Measurements from ENCODE around the gene APOL3.
"Not testable (repeated sequence)": the region's sequence is repeated elsewhere in the genome, so short reads cannot be mapped to it uniquely, and the experiment has no call there.

APOL3 gene

DNA sequence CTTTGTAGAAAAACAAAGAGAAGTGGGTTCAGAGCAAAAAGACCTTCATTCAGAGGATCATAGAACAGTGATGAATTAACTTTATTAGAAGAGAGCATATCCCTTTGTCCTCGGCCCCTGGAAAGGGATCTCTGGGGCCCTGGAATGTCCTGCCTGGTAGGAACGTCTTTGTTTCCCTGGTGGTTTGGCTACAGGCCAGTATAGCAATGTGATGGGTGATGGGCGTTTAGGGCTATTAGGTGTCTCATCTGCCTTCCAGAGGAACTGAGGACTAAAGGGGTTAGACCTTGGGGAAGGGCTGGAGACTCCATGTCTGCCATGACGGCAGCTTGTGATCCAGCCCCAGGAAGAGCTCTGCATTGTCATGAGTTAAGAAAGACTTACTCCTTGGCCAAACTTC lies 32.0 kb upstream of the APOL3 start:
- DNase-seq = no peak

DNA sequence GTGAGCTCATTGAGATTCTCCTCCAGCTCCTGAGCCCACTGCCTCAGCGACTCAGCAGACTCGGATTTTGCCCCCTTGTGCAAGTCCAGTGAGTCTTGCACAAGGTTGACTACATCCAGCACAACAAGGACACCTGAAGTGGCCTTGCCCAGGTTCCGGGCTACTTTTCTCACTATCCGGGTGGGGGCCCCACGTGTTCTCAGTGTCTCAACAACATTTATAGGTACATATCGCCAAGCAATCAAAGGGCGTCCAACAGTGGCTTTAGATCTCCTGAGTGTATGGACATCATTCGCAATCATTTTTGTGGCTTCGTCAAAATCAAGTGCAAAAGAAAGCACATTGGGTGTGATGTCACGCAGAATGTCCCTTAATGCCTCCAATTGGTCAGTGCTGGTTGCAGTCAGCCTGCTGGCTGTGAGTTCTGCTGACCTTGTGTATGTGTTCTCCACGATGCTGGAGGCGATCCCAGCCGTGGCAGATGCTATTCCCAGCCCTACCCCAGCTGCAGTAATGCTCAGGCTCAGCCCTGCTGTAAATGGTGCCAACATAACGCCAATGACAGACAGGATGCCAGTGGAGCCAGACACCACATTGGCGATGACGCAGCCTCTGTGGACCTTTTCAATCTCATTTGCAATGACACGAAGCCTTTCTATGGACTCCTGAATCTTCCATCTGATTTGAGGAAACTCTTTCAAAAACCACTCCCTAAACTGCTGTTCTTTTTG lies 30.7 kb upstream of the APOL3 start:
- no peak for DNase-seq

DNA sequence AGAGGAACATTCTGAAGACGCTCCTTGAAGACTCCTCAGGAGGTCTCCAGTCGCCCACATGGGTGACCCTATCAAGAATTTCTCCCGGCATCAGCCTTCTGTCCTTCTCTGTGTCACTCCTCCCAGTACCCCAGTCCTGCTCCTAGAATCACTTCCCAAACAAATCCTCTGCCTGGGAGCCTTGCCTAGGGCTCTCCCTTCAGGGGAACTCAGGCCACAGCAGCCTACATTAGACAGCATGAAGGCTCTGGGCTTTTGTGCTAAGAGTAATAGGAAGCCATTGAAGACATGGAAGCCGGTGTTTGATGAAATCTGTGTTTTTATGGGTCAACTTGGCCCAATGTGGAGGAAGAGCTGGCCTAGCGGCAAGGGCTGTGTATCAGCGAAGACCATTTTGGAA lies 27.3 kb upstream of the APOL3 start:
- DNase-seq = not testable (repeated sequence)

DNA sequence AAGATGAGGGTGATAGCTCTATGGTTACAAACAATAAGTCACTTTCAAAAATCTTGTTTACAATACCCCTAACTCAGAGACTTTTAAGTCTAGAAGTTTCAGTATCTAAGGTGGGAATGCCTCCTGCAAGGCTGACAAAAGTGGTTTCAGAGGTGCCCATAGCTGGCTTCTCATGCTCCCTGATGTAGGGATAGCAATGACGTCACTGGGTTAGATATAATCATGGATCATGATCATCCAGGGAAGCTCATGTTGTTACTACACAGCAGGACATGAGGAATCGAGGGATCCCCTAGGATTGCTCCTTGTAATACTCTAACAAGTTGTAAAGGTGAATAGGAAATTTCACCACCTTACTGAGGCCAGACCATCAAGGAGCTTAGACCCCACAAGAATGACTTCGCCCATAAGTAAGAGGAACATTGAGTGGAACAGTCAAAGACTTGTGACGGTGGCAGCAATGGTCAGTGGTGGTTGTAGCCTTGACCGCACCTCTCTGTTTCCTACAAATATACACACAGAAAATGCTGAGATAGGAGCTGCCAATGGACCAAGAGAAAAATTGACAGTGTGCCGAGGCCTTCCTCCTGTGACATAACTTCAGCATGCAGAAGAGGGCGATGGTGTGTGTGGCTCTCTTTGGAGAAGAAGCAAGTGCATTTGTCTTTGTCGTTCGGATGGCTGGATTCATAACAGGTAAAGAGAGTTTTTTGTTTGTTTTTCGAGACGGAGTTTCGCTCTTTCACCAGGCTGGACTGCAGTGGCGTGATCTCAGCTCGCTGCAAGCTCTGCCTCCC lies 25.5 kb upstream of the APOL3 start:
- DNase-seq = no peak

DNA sequence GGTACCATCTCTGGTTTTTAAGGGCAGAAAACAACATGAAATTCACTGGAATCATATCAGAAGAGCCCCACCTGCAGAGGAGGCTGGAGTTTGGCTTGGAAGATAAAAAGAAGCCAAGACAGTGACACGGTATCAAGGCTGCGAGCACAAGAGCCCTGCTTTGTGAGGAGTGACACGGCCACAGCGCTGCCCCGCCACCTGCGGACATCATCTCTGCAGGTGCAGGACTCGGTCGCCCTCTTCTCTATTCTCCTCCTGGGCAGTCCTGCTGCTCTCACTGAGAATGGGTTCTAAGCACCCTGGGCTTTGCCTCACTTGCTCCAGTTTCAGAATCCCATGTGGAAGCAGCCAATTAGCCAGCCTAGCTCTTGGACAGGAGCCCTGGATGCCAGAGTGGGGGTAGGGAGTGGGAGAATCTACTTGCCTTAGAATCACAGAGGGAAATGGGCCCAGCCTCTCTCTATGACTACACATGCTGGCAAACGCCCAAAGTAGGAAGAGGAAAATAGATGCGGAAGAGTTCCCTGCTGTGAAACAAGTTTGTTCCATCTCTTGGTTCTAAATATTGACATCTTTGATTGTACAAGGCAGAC lies 24.0 kb upstream of the APOL3 start:
- DNase-seq = no peak

DNA sequence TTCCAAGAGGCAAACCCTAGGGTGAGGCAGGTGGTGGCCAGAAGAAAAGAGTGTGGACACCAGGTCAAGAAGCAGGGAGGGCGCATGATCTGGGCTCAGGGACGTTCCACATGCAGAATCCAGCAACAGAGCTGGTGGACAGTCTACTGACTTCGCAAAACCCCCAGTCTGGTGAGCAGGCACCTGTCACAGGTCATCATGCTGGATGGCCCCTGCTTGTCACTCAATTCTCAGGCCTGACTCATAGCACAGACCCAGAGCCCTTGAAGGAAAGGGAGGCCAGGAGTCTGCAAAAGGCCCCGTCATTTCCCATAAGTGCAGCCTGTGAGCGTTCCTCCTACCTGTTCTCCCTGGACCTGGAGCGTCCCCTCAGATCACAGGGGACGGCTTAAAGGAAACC lies 22.9 kb upstream of the APOL3 start:
- DNase-seq = no peak

DNA sequence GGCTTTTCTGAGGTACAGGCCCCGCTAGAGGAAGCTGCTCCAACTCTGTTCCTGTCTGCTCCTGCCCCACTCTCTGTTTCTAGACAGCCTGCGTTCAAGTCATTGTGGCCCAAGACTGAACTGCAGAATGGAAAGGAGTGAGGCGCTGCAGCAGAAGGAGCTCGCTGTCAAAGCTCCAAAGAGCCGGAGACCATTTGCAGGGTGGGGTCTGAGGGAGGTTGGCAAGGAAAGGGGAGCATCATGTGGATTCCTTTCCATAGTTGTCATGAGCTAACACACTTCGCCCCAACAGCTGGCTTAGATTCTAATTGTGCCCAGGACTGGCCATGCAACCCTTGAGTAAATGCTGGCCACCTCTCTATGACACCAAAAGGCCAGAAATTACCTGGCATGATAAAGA lies 22.3 kb upstream of the APOL3 start:
- no peak for DNase-seq

DNA sequence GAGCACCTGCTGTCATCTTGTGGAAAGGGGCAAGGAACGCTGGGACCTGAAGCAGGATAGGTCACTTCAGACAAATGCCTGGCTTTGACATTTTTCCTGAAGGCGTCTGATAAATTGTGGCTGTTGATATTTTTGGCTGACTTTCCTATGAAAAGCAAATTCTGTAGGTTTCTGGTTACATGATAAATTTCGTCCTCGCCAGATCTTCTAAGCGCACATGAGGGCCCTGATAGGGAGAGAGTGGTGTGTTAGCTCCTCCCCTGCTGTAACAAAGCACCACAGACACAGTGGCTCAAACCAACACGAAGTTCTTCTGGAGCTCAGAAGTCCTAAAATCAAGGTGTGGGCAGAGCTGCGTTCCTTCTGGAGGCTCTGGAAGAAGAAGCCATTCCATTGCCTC lies 21.5 kb upstream of the APOL3 start:
- no peak for DNase-seq

DNA sequence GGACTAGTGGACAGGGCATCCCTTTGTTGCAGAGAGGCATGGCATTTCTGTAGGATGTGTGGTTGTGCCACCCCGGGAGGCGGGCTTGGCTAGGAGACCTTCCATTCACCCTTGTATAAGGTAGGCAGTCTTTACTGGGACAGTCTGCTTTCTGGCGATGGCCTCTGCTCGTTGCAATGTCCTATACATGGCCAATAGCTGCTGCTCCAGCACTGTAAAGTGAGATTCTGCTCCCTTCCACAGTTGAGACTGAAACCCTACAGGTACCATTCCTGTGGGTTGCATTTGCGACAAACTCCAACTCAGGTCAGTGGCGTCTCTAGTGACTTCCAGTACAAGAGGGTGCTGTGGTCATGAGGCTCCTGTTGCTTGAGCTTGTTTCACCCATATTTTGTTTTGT lies 20.4 kb upstream of the APOL3 start:
- no peak for DNase-seq

DNA sequence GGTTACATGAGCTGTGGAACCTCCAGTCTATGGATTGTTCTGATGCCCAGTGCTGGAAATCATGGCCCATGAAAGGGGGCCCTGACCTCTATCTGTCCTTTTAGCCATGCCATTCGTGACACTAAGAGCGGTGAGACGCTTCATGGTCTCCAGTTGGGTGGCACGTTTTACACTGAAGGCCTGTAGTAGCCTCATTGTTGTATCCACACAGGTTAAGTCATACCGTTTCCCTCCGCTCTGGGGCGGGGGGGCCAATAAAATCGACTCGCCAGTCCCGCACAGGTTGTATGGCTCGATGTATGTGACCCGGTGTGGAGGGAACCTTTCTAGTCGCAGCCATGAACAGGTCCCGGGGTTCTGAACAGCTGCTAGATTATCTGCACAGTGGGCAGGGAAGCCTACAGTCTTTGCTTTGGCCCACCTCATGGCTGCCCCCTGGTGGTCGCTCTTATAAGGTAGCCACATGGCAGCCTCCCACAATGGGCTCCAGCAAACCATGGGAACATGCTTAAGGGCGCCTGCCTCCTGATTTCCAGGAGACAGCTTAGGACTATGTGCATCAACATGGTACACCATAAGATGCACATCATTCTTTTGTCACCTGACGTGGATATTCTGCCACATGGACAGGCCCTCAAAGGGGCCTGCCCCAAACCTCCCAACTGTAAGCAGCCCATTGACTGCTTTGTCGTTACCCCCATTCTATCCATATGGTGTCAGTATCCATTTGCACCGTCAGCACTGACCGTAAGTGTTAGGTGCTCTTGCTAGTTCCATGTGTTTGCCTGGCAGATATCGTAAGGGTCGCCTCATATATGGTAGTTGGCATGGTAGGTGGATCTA lies 19.7 kb upstream of the APOL3 start:
- peak; percentile 80 for DNase-seq

DNA sequence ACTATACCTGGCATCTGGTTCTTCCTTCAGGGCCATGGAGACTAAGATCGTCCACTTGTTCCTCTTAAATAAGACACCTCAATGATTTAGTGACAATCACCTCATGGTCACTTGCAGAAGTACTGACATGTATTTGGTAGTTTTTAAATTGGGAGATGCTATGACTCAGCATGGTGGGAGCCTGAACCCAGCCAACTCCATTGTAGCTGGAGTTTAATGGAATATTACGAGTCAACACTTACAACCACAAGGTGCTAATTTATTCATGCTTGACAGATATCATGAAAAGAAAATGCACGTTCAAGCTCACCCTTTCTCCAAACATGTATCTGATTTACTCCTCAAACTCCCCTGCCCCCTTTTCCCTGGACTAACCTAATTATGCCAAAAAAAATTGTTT lies 16.6 kb upstream of the APOL3 start:
- no peak for DNase-seq

DNA sequence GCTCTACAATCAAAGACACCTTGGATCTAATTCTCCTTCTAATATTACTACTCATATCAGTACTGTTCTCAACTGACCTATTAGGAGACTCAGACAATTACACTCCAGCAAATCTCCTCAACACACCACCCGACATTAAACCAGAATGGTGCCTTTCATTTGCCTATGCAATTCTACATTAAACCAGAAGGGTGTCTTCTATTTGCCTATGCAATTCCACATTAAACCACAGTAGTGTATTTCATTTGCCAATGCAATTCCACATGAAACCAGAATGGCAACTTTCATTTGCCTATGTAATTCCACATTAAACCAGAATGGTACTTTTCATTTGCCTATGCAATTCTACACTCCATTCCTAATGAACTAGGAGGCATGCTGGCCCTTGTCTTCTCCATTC lies 15.3 kb upstream of the APOL3 start:
- DNase-seq = no peak

DNA sequence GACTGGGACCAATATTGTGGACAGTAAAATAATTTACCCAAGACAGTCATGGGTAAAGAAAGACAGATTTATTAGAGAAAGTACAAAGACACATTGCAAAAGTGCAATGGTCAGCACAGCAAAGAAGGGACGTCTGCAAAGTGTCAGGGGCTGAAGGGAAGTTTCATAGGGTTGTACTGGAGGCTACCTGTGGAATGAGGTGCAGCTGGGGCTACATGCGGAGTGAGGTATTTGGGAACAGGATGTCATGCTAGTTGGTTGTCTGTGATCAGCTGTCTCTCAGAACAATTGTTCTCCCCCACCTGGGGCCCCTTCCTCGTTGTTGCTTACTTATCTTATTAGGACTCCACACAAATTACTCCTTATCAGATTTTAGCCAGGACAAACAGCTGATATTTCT lies 11.4 kb upstream of the APOL3 start:
- DNase-seq = no peak

DNA sequence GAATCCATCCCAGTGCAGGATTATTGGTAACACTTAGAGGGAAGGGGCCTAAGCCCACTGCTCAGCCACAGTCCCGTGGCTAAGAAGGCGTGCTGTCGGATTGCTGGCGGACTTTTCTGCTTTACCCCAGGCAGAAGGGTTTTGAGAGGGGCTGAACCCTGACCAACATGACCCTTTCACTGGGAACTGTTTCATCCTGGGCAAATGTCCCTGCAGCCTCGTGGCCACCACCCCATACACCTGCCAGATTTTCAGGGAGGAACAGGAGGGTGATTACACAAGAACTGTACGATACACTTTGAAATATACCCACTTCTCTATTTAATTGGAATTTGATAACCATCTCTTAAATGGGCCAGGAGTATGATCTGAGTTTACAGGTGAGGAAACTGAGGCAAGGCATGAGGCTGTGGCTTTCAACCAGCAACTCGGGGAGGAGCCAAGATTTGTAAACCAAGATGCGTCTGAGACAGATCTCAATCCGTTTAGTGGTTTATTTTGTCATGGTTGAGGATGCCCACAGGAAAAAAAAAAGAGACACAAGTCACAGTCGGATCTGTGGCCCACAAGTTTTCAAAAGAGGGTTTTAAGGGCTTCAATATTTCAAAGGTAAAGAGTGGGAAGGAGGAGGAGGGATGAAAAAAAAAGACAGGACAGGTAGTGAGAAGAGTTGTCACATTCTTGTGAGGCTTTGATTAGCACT lies 6.1 kb upstream of the APOL3 start:
- DNase-seq = peak; percentile 44

DNA sequence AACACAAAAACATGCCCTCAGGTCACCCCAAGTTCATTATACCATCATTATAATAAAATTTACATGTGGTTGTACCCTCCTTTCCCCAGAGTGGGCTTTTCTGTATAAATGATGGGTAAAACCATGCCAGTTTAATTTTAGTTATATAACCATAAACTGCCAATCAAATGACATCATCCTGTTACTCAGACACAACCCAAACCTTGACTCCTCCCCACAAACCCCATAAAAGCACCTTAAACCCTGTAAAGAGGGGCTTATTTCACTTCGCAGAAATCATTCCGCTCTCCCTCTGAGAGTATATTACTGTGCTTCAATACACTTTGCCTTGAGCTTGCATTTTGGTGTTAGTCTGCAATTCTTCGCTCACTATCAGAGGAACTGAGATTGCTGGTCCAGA lies 5.5 kb upstream of the APOL3 start:
- no peak for DNase-seq

DNA sequence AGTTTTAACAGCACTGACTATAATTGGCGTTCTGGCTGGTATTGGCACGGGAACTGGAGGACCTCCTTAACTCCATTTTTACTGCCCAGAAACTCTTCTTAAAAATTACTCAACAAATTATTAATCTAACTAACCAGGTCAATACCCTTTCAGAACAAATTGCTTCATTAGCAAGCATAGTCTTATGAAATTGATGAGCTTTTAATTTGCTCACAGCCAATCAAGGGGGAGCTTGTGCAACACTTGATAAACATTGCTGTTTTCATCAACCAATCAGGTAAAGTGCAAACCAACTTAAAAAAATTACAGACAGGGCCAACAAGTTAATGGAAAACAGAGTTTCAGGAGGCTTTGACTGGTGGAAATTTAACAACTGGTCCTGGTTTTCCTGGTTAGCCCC lies 4.6 kb upstream of the APOL3 start:
- no peak for DNase-seq

DNA sequence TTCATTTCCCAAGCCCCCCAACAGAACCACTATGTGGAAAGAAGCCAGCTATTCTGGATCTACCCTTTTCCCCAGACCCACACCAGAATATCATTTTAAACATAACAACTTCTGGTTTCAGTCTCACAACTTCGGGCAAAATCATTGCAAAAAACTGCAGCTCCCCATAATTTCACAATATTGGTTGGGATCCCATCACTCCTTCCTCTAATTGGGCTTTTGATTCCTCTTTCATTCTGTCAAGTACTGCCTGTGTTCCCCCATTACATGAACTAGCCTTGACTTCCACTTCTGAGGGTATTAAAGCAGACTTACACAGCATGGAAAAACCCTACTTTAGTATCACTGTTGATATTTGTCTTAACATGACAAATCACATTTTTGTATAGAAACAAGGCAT lies 4.1 kb upstream of the APOL3 start:
- no peak for DNase-seq

DNA sequence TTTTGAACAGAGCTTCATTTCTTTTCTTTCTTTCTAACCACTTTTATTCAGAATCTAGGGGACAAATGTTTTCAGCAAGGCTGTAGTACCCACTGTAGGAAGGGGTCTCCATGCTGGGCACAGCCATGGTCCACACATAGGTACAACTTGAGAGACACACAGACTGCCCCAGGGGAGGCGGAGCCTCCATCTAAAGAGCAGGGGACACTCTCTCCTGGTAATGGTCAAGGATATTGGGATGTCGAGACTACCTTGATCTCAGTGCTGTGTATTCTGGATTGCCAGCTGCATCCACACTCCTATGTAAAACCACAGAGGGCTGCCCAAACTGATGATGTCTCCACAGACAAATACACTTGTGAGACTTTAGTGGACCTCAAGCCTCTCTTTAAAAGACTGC lies 2.9 kb upstream of the APOL3 start:
- no peak for DNase-seq

DNA sequence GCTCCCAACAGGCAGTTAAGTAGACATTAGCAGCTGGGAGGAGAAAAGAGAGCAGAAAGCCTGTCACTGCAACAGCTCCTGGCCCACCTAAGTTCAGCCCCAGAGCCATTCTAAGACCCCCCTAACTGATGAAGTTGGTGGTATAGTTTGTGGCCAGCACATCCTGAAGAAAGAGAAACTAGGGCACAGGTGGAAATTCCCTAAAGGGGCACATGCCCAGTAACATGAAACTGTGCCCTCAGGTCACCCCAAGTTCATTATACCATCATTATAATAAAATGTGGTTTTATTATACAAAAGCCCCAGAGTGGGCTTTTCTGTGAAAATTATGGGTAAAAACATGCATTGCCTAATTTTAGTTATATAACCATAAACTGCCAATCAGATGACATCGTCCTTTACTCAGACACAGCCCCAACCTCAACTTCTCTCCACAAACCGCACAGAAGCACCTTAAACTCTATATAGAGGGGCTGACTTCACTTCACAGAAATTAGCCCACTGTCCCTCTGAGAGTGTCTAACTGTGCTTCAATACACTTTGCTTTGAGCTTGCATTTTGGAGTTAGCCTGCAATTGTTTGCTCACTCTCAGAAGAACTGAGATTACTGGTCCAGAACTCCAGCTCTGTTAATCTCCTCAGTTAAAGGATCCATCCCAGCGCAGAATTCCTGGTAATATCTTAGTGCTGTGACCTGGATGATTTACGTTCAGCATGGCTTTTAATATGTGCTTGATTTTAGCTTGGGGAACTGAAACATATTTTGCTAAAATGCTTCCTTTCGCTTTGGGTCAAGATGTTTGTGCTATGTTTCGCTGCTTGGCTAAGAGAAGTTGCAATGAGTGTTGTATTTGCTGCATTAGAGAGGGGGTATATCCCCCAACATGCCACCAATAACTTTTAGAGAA lies 1.8 kb upstream of the APOL3 start:
- DNase-seq = peak; percentile 62

DNA sequence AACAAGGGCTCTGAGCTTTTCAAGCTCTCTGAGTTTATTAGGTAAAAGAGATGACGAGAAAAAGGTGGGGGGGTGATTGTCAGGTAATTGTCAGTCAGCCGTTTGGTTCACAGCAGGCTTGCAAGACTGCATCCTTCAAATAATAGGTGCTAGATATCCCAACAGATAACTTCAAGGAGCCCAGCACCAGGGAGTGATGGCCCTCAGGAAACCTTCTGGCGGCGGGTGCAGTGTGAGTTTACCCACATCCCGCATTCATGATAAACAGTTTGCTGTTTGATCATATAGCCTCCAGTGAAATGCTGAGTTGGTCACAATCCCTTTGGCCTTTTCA lies 1.2 kb upstream of the APOL3 start:
- not testable (repeated sequence) for DNase-seq

DNA sequence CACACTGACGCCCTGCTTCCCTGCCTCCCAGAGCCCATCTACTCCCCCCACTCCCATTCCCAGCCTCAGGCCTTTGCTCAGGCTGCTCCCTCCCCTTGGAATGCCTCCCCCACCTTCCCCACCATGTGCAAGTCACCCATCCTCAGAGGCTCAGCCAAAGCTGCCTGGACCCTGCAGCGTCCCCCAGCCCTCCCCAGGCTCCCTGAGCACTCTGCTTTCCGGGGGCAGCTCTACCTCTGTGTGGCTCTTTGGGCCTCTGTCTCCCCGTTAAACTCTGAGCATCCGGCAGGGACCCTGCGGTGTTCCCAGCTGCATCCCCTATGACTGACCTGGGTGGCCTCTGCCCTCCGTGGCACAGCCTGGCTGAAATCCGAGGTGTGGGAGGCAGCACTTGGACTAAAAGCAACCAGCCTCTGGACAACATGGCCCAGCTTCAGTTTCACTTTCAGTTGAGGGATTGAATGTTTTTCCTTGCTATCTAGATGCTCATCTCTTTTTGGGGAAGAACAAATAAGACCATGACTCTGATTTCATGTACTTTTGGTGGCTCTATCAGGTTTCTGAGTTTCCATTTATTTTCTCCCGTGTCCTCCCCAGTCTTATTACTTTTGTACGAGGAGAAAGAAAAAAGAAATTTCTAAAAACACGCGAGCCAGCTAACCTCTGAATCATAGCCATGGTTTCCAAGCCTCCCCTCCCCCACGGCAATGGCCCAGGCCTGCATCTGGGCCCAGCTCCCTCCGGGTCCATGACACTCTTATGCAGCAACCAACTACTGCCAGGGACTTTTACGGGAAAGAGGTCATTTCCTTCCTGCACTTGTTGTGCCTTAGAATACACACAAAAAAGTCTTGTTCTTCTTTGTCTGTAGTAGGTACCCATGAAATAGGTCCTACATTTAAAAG lies 3.8 kb downstream of the APOL3 start:
- peak; percentile 86 for DNase-seq

All from CD4-positive, alpha-beta T cell treated with Interleukin-15 for 1 hour (primary cell).